Astrocyte (in vitro differentiated cells and primary cell): ENCODE data around the gene KATNB1. TPM values are rescaled to one million over a fixed set of nuclear protein-coding genes. Genes with fewer than 3 reads are reported as not detected.

Experiments used
- DNase-seq: peaks from one replicate; pipeline ENCODE4 v3.0.0-alpha.2; 2010; ENCODE audit warnings: low read depth
- FAIRE-seq: peaks from 2 replicates; lab custom pipeline; 2011; peaks lifted over from hg19 to GRCh38; lab: Jason Lieb, UNC
- H2AFZ ChIP-seq: 2 replicates; pipeline ENCODE4 v1.6.0; 2012; ENCODE audit warnings: low read depth, low read length, inconsistent platforms
- H3K27ac ChIP-seq: 2 replicates; pipeline ENCODE4 v1.5.1; 2011; ENCODE audit warnings: low read depth, low read length, inconsistent platforms
- H3K27me3 ChIP-seq: 2 replicates; pipeline ENCODE4 v1.6.0; 2011; ENCODE audit warnings: low read length, inconsistent platforms; ENCODE audit not compliant: insufficient read depth
- H3K36me3 ChIP-seq: 2 replicates; pipeline ENCODE4 v1.5.1; 2011; ENCODE audit warnings: low read length, inconsistent platforms; ENCODE audit not compliant: insufficient read depth
- H3K4me1 ChIP-seq: 2 replicates; pipeline ENCODE4 v1.5.1; 2011; ENCODE audit warnings: low read length, inconsistent platforms; ENCODE audit not compliant: insufficient read depth
- H3K4me2 ChIP-seq: 2 replicates; pipeline ENCODE4 v1.6.0; 2012; ENCODE audit warnings: low read length, inconsistent platforms
- H3K4me3 ChIP-seq: 2 replicates; pipeline ENCODE4 v1.5.1; 2011; ENCODE audit warnings: low read depth, mild to moderate bottlenecking, low read length, inconsistent platforms; ENCODE audit not compliant: insufficient read depth
- H3K79me2 ChIP-seq: 2 replicates; pipeline ENCODE4 v1.6.0; 2012; ENCODE audit warnings: mild to moderate bottlenecking, low read length, inconsistent platforms; ENCODE audit not compliant: insufficient read depth
- H3K9ac ChIP-seq: 2 replicates; pipeline ENCODE4 v1.6.0; 2012; ENCODE audit warnings: mild to moderate bottlenecking, low read length, inconsistent platforms
- H3K9me3 ChIP-seq: 2 replicates; pipeline ENCODE4 v1.5.1; 2012; ENCODE audit warnings: low read depth, mild to moderate bottlenecking, low read length, inconsistent platforms; ENCODE audit not compliant: insufficient read depth
- H4K20me1 ChIP-seq: 2 replicates; pipeline ENCODE4 v1.6.0; 2012; ENCODE audit warnings: low read length, inconsistent platforms; ENCODE audit not compliant: insufficient read depth
- H3K27ac Mint-ChIP-seq: one replicate; pipeline ENCODE4 v1.8.0; 2021; ENCODE audit warnings: mild to moderate bottlenecking, mixed read lengths; ENCODE audit not compliant: unreplicated experiment
- H3K27me3 Mint-ChIP-seq: one replicate; pipeline ENCODE4 v1.8.0; 2021; ENCODE audit warnings: low read depth, mixed read lengths; ENCODE audit not compliant: unreplicated experiment
- H3K36me3 Mint-ChIP-seq: one replicate; pipeline ENCODE4 v1.8.0; 2021; ENCODE audit warnings: low read depth, mixed read lengths; ENCODE audit not compliant: unreplicated experiment
- H3K4me1 Mint-ChIP-seq: one replicate; pipeline ENCODE4 v1.8.0; 2021; ENCODE audit warnings: low read depth, mixed read lengths; ENCODE audit not compliant: unreplicated experiment
- H3K4me3 Mint-ChIP-seq: one replicate; pipeline ENCODE4 v1.8.0; 2021; ENCODE audit warnings: mild to moderate bottlenecking, moderate library complexity, mixed read lengths; ENCODE audit not compliant: unreplicated experiment
- H3K9me3 Mint-ChIP-seq: one replicate; pipeline ENCODE4 v1.8.0; 2021; ENCODE audit warnings: mild to moderate bottlenecking, mixed read lengths; ENCODE audit not compliant: unreplicated experiment
- CTCF ChIP-seq: IDR thresholded peaks from 2 replicates; pipeline ENCODE4 v1.5.1; 2011; ENCODE audit warnings: low read depth, mild to moderate bottlenecking, inconsistent platforms, low read length, moderate library complexity; ENCODE audit not compliant: insufficient read depth
- EZH2 ChIP-seq: IDR thresholded peaks from 2 replicates; pipeline ENCODE4 v1.6.1; 2012; ENCODE audit warnings: mild to moderate bottlenecking, low read length, inconsistent platforms; ENCODE audit not compliant: insufficient read depth
- total RNA-seq: library from RNA; stranded (reverse); gene quantifications from 2 replicates; pipeline ENCODE4 v1.2.1, GENCODE V29; 2021

Gene KATNB1
- total RNA-seq, 1 donor from 2014 or later, result 28.6 TPM

- Mint-ChIP-seq H3K27me3 (no peaks in the 10 kb centered on the region), H3K9me3 (no peaks in the 10 kb centered on the region), H3K4me3 (no peak overlapping the region), H3K4me1 (no peaks in the 10 kb centered on the region), H3K36me3 (peaks cover 20% of the 10 kb centered on the region), H3K27ac (no peak overlapping the region)
- Histone ChIP-seq H3K9ac (no peak overlapping the region), H3K4me2 (no peak overlapping the region), H3K4me1 (no peaks in the 10 kb centered on the region), H3K9me3 (no peaks in the 10 kb centered on the region), H3K27ac (no peak overlapping the region), H3K36me3 (no peaks in the 10 kb centered on the region), H3K79me2 (no peaks in the 10 kb centered on the region), H3K27me3 (no peaks in the 10 kb centered on the region), H3K4me3 (no peak overlapping the region), H4K20me1 (peaks cover 3% of the 10 kb centered on the region), H2AFZ (no peak overlapping the region)
- DNase-seq, result no peak
- TF ChIP-seq EZH2 (no peak), CTCF (no peak)
- FAIRE-seq, result no peak
These were observed 12.4 kb downstream of the KATNB1 start for GRCh38 chr16:57747996-57748395.

- no peaks in the 10 kb centered on the region for H3K4me1 Mint-ChIP-seq
- no peaks in the 10 kb centered on the region for H3K27me3 Mint-ChIP-seq
- no peaks in the 10 kb centered on the region for H3K9me3 Mint-ChIP-seq
- Histone ChIP-seq H3K9me3 (no peaks in the 10 kb centered on the region), H3K79me2 (no peaks in the 10 kb centered on the region), H3K9ac (no peak overlapping the region), H3K4me2 (no peak overlapping the region), H4K20me1 (peaks cover 3% of the 10 kb centered on the region), H3K4me1 (no peaks in the 10 kb centered on the region), H3K27ac (no peak overlapping the region), H3K36me3 (no peaks in the 10 kb centered on the region), H3K4me3 (no peak overlapping the region), H2AFZ (no peak overlapping the region), H3K27me3 (no peaks in the 10 kb centered on the region)
- no peak overlapping the region for H3K4me3 Mint-ChIP-seq
- peaks cover 19% of the 10 kb centered on the region for H3K36me3 Mint-ChIP-seq
- no peak overlapping the region for H3K27ac Mint-ChIP-seq
- FAIRE-seq, result no peak
- TF ChIP-seq EZH2 (no peak), CTCF (no peak)
- no peak for DNase-seq
These were observed 13.0 kb downstream of the KATNB1 start for GRCh38 chr16:57748596-57748995.

- Histone ChIP-seq H3K27me3 (no peaks in the 10 kb centered on the region), H2AFZ (no peak overlapping the region), H3K4me2 (no peak overlapping the region), H3K27ac (no peak overlapping the region), H3K9ac (no peak overlapping the region), H3K4me3 (no peak overlapping the region), H3K36me3 (no peaks in the 10 kb centered on the region), H3K9me3 (no peaks in the 10 kb centered on the region), H3K79me2 (no peaks in the 10 kb centered on the region), H3K4me1 (no peaks in the 10 kb centered on the region), H4K20me1 (peaks cover 3% of the 10 kb centered on the region)
- H3K27me3 Mint-ChIP-seq, result no peaks in the 10 kb centered on the region
- H3K36me3 Mint-ChIP-seq, result peaks cover 19% of the 10 kb centered on the region
- no peak for DNase-seq
- H3K4me1 Mint-ChIP-seq, result no peaks in the 10 kb centered on the region
- no peak for TF ChIP-seq CTCF
- TF ChIP-seq EZH2, result no peak
- H3K9me3 Mint-ChIP-seq, result no peaks in the 10 kb centered on the region
- no peak overlapping the region for H3K4me3 Mint-ChIP-seq
- no peak for FAIRE-seq
- no peak overlapping the region for H3K27ac Mint-ChIP-seq
These were observed 13.6 kb downstream of the KATNB1 start for GRCh38 chr16:57749101-57749692.
